OCI-M2 (cell line): ENCODE data around the gene GSN.

Experiments used
- DNase-seq: peaks from one replicate; lab custom pipeline; 2025; ENCODE audit not compliant: unreplicated experiment; lab: John Stamatoyannopoulos, UW

The GSN gene

GRCh38 chr9:121348221-121348620 lies 80.3 kb downstream of the GSN start:
- DNase-seq: no peak

- DNase-seq: no peak
These were observed 81.0 kb downstream of the GSN start for GRCh38 chr9:121349009-121349408.

GRCh38 chr9:121350036-121350435 lies 82.1 kb downstream of the GSN start:
- DNase-seq: no peak

- DNase-seq: no peak
These were observed 83.1 kb downstream of the GSN start for GRCh38 chr9:121350993-121351561.

GRCh38 chr9:121353241-121354061 lies 85.5 kb downstream of the GSN start:
- DNase-seq: no peak

- DNase-seq: no peak
These were observed 86.2 kb downstream of the GSN start for GRCh38 chr9:121354141-121354540.

- no peak for DNase-seq
These were observed 86.8 kb downstream of the GSN start for GRCh38 chr9:121354762-121355161.

- DNase-seq: no peak
These were observed 89.0 kb downstream of the GSN start for GRCh38 chr9:121357011-121357410.

GRCh38 chr9:121358751-121359150 lies 90.8 kb downstream of the GSN start:
- DNase-seq: no peak

GRCh38 chr9:121359351-121360294 lies 91.7 kb downstream of the GSN start:
- DNase-seq: no peak

GRCh38 chr9:121360601-121361374 lies 92.8 kb downstream of the GSN start:
- DNase-seq: no peak

GRCh38 chr9:121362813-121363621 lies 95.1 kb downstream of the GSN start:
- no peak for DNase-seq

GRCh38 chr9:121363622-121363961 lies 95.6 kb downstream of the GSN start:
- no peak for DNase-seq

- DNase-seq: no peak
These were observed 96.1 kb downstream of the GSN start for GRCh38 chr9:121364077-121364476.

- DNase-seq: no peak
These were observed 96.9 kb downstream of the GSN start for GRCh38 chr9:121364886-121365285.

GRCh38 chr9:121365564-121365963 lies 97.6 kb downstream of the GSN start:
- no peak for DNase-seq

GRCh38 chr9:121366611-121367192 lies 98.7 kb downstream of the GSN start:
- no peak for DNase-seq

GRCh38 chr9:121367306-121368137 lies 99.6 kb downstream of the GSN start:
- no peak for DNase-seq

- no peak for DNase-seq
These were observed 100.2 kb downstream of the GSN start for GRCh38 chr9:121368138-121368522.
